PC-3 (cell line): ENCODE measurements around the gene NR2F2. TPM values are rescaled to one million over a fixed set of nuclear protein-coding genes. Genes with fewer than 3 reads are reported as not detected.

Source experiments
- ATAC-seq: fragments of 200-7000 bp; cut with Tn5 transposase; 2 replicates; pipeline ENCODE4 v1.9.1; 2020; ENCODE audit warnings: mild to moderate bottlenecking, moderate library complexity
- BruUV-seq: library from RNA; stranded (reverse); fragments of 400-500 nt; replicated peaks from 2 replicates; lab custom pipeline; 2021; lab: Mats Ljungman, UMichigan
- CTCF ChIA-PET: fragments of 300-600 bp; sonication (Branson Sonifier 250); formaldehyde crosslinking; loops from one replicate; lab custom pipeline; 2022; ENCODE audit warnings: antibody characterized with exemption; lab: Charles Lee
- POLR2A ChIA-PET: fragments of 300-600 bp; sonication (Branson Sonifier 250); formaldehyde crosslinking; loops from one replicate; lab custom pipeline; 2022; ENCODE audit warnings: antibody characterized with exemption; ENCODE audit not compliant: unreplicated experiment; lab: Charles Lee
- DNase-seq: peaks from one replicate; pipeline ENCODE4 v3.0.0-alpha.2; 2015
- H2AFZ ChIP-seq: fragments of 300-600 bp; sonication (generic); 2 replicates; pipeline ENCODE4 v1.6.0; 2016; ENCODE audit warnings: antibody characterized with exemption, low read length
- H3F3A ChIP-seq: fragments of 300-600 bp; sonication (generic); one replicate; pipeline ENCODE4 v1.6.0; 2017; ENCODE audit warnings: antibody characterized with exemption, low read length, control low read depth, mild to moderate bottlenecking; ENCODE audit not compliant: unreplicated experiment
- H3K27ac ChIP-seq: fragments of 300-600 bp; sonication (generic); 2 replicates; pipeline ENCODE4 v1.5.1; 2016; ENCODE audit warnings: mild to moderate bottlenecking, low read length
- H3K27me3 ChIP-seq: fragments of 300-600 bp; sonication (generic); 2 replicates; pipeline ENCODE4 v1.6.1; 2016; ENCODE audit warnings: low read length, mixed read lengths
- H3K36me3 ChIP-seq: fragments of 300-600 bp; sonication (generic); 2 replicates; pipeline ENCODE4 v1.6.1; 2016; ENCODE audit warnings: low read depth, mixed run types, low read length, mixed read lengths
- H3K4me1 ChIP-seq: fragments of 300-600 bp; sonication (generic); 2 replicates; pipeline ENCODE4 v1.5.1; 2016; ENCODE audit warnings: low read length; ENCODE audit not compliant: insufficient read depth
- H3K4me2 ChIP-seq: fragments of 300-600 bp; sonication (generic); 2 replicates; pipeline ENCODE4 v1.6.0; 2016; ENCODE audit warnings: low read length
- H3K4me3 ChIP-seq: fragments of 300-600 bp; sonication (generic); 2 replicates; pipeline ENCODE4 v1.5.1; 2016; ENCODE audit warnings: mild to moderate bottlenecking, low read length, mixed read lengths
- H3K79me2 ChIP-seq: fragments of 300-600 bp; sonication (generic); 2 replicates; pipeline ENCODE4 v1.6.1; 2017; ENCODE audit warnings: low read length, mixed read lengths
- H3K9ac ChIP-seq: fragments of 300-600 bp; sonication (generic); 2 replicates; pipeline ENCODE4 v1.6.0; 2016; ENCODE audit warnings: mild to moderate bottlenecking, low read length
- H3K9me2 ChIP-seq: fragments of 300-600 bp; sonication (generic); replicated peaks from 2 replicates; pipeline ENCODE4 v1.6.1; 2016; ENCODE audit warnings: mixed run types, low read length, mixed read lengths
- H3K9me3 ChIP-seq: fragments of 300-600 bp; sonication (generic); 2 replicates; pipeline ENCODE4 v1.6.1; 2016; ENCODE audit warnings: low read length, mixed read lengths
- H4K20me1 ChIP-seq: fragments of 300-600 bp; sonication (generic); 2 replicates; pipeline ENCODE4 v1.6.1; 2016; ENCODE audit warnings: low read length, mixed read lengths
- EZH2 ChIP-seq: fragments of 300-600 bp; sonication (generic); IDR thresholded peaks from one replicate; pipeline ENCODE4 v1.6.1; 2017; ENCODE audit warnings: antibody characterized with exemption, mild to moderate bottlenecking, low read length; ENCODE audit not compliant: unreplicated experiment
- EZH2phosphoT487 ChIP-seq: fragments of 300-600 bp; sonication (generic); IDR thresholded peaks from 2 replicates; pipeline ENCODE4 v1.6.1; 2018; ENCODE audit warnings: mild to moderate bottlenecking, antibody characterized with exemption, low read length, borderline replicate concordance
- intact Hi-C: fragments of 100-400 bp; cut with micrococcal nuclease; formaldehyde crosslinking; loops from 2 replicates; pipeline ENCODE4 v1.9.0; 2023
- total RNA-seq: library from RNA; depleted of rRNA; stranded (reverse); fragments of >200 nt; gene quantifications from 2 replicates; pipeline ENCODE4 v1.2.3, GENCODE V29; 2014
- TF ChIP-seq, protein P1 (sequence below): fragments of 300-600 bp; sonication (generic); conservative IDR thresholded peaks from 2 replicates; pipeline ENCODE4 v1.5.1; 2017; ENCODE audit warnings: antibody characterized with exemption, low read depth, mild to moderate bottlenecking, low read length

NR2F2 gene
- total RNA-seq, 1 experiment from 2014 or later: 19.6 TPM

DNA sequence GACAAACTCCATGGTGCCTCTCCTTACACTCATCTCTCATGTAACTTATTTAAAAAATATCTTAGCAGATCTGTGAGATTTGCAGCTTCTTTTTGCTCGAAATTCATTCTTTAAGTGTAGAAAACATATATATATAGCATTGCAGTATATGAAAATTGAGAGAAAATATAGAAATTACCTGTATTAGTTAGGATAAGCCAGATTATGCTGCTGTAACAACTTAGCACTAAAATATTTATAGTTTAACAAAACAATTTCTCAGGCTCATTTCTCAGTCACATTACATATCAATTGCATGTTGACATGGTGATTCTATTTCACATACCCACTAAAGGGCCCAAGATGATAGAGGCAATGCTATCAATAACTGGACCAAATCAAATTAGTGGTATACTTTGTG lies 54.7 kb downstream of the NR2F2 start:
- ATAC-seq (no peak), DNase-seq (no peak)
- BruUV-seq: no TSS peak
- Histone ChIP-seq H4K20me1 (no peaks in the 10 kb centered on the region), H3F3A (no peaks in the 10 kb centered on the region), H3K36me3 (no peaks in the 10 kb centered on the region), H3K27ac (no peak overlapping the region), H2AFZ (no peak overlapping the region), H3K9ac (no peak overlapping the region), H3K9me3 (no peaks in the 10 kb centered on the region), H3K4me3 (no peak overlapping the region), H3K27me3 (no peaks in the 10 kb centered on the region), H3K9me2 (no peaks in the 10 kb centered on the region), H3K4me2 (no peak overlapping the region), H3K4me1 (no peaks in the 10 kb centered on the region), H3K79me2 (no peaks in the 10 kb centered on the region)
- CTCF ChIA-PET: no interaction called here
- POLR2A ChIA-PET: interaction anchor here (0.6 kb wide), 1 partner anchor 15 kb away, joined by 4 read pairs; no protein-coding TSS in a partner anchor
- TF ChIP-seq, protein P1, sequence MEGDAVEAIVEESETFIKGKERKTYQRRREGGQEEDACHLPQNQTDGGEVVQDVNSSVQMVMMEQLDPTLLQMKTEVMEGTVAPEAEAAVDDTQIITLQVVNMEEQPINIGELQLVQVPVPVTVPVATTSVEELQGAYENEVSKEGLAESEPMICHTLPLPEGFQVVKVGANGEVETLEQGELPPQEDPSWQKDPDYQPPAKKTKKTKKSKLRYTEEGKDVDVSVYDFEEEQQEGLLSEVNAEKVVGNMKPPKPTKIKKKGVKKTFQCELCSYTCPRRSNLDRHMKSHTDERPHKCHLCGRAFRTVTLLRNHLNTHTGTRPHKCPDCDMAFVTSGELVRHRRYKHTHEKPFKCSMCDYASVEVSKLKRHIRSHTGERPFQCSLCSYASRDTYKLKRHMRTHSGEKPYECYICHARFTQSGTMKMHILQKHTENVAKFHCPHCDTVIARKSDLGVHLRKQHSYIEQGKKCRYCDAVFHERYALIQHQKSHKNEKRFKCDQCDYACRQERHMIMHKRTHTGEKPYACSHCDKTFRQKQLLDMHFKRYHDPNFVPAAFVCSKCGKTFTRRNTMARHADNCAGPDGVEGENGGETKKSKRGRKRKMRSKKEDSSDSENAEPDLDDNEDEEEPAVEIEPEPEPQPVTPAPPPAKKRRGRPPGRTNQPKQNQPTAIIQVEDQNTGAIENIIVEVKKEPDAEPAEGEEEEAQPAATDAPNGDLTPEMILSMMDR: no peak
- no peak for TF ChIP-seq EZH2
- no peak for TF ChIP-seq EZH2phosphoT487
- intact Hi-C loops: no loop called here

DNA sequence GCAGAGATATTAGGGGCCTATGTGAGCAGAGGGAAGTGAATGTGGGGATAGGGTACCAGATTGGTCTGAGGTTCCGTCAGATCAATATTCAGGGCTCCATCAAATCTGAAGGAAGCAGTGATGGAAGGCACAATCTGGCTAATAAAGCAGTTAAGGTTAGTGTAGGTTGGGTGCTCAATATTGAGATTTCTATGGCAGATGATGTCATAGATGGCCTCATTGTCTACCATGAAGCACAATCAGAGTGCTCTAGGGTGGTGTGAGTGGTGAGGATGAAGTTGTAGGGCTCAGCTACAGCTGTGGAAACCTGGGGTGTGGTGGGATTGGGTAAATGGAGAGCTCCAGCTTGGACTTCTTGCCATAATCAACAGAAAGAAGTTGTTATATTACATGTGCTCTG lies 58.2 kb downstream of the NR2F2 start:
- no peak overlapping the region for H2AFZ ChIP-seq
- no TSS peak for BruUV-seq
- no peaks in the 10 kb centered on the region for H3K9me3 ChIP-seq
- H3K9me2 ChIP-seq: no peaks in the 10 kb centered on the region
- DNase-seq (no peak), ATAC-seq (no peak)
- H3F3A ChIP-seq: no peaks in the 10 kb centered on the region
- H3K27me3 ChIP-seq: no peaks in the 10 kb centered on the region
- H3K4me1 ChIP-seq: no peaks in the 10 kb centered on the region
- ChIA-PET POLR2A (no interaction called here), CTCF (no interaction called here)
- no peak overlapping the region for H3K27ac ChIP-seq
- H3K9ac ChIP-seq: no peak overlapping the region
- no peaks in the 10 kb centered on the region for H3K36me3 ChIP-seq
- intact Hi-C loops: no loop called here
- H4K20me1 ChIP-seq: no peaks in the 10 kb centered on the region
- no peaks in the 10 kb centered on the region for H3K79me2 ChIP-seq
- TF ChIP-seq EZH2 (no peak), EZH2phosphoT487 (no peak)
- TF ChIP-seq, protein P1: no peak
- H3K4me2 ChIP-seq: no peak overlapping the region
- H3K4me3 ChIP-seq: no peak overlapping the region
